Activated CD8-positive, alpha-beta T cell treated with anti-CD3 and anti-CD28 coated beads for 36 hours (primary cell): ENCODE results near the gene HLA-DOA. TPM values are rescaled to one million over a fixed set of nuclear protein-coding genes. Genes with fewer than 3 reads are reported as not detected.

ENCODE experiments used
- ATAC-seq: fragments of 200-7000 bp; cut with Tn5 transposase; one replicate; pipeline ENCODE4 v1.10.0; 2021; ENCODE audit warnings: mild to moderate bottlenecking, moderate library complexity
- CTCF ChIA-PET: fragments of 350-600 bp; sonication (Branson Sonifier 250); formaldehyde crosslinking; loops from one replicate; lab custom pipeline; 2021; ENCODE audit warnings: antibody characterized with exemption; lab: Charles Lee
- POLR2A ChIA-PET: fragments of 350-600 bp; sonication (Branson Sonifier 250); formaldehyde crosslinking; loops from one replicate; lab custom pipeline; 2021; ENCODE audit warnings: antibody characterized with exemption; lab: Charles Lee
- DNase-seq: peaks from one replicate; pipeline ENCODE4 v3.0.0-alpha.2; 2020
- H3K27ac Mint-ChIP-seq: one replicate; pipeline ENCODE4 v1.8.0; 2021; ENCODE audit warnings: mild to moderate bottlenecking, mixed read lengths
- H3K27me3 Mint-ChIP-seq: one replicate; pipeline ENCODE4 v1.8.0; 2021; ENCODE audit warnings: mixed read lengths
- H3K36me3 Mint-ChIP-seq: one replicate; pipeline ENCODE4 v1.8.0; 2021; ENCODE audit warnings: low read depth, mixed read lengths
- H3K4me1 Mint-ChIP-seq: one replicate; pipeline ENCODE4 v1.8.0; 2021; ENCODE audit warnings: low read depth, mixed read lengths
- H3K4me3 Mint-ChIP-seq: one replicate; pipeline ENCODE4 v1.8.0; 2021; ENCODE audit warnings: mild to moderate bottlenecking, moderate library complexity, mixed read lengths
- H3K9me3 Mint-ChIP-seq: one replicate; pipeline ENCODE4 v1.8.0; 2021; ENCODE audit warnings: mixed read lengths
- CTCF ChIP-seq: fragments of 200-600 bp; IDR thresholded peaks from one replicate; pipeline ENCODE4 v1.8.0; 2022; ENCODE audit warnings: antibody characterized with exemption, mild to moderate bottlenecking
- intact Hi-C: fragments of 100-400 bp; cut with micrococcal nuclease; formaldehyde crosslinking; loops from one replicate; pipeline ENCODE4 v1.10.0; 2022
- total RNA-seq, 2 experiments: library from RNA; stranded (reverse); gene quantifications; one replicate each; pipeline ENCODE4 v1.2.3, GENCODE V29; 2021

Gene HLA-DOA
- total RNA-seq, 2 experiments from 2014 or later = 6.4 to 8.1 TPM

GRCh38 chr6:32991972-32992371, 17.4 kb downstream of the HLA-DOA start:
- ChIA-PET CTCF (interaction anchor here (1.1 to 2.5 kb wide), 2 partner anchors 58 to 123 kb away, joined by 4 to 6 read pairs; no protein-coding TSS in a partner anchor), POLR2A (interaction anchor here (1.0 to 1.1 kb wide), 2 partner anchors 10 to 156 kb away, joined by 3 to 4 read pairs; no protein-coding TSS in a partner anchor)
- H3K27ac Mint-ChIP-seq = no peak overlapping the region
- no peak overlapping the region for H3K4me3 Mint-ChIP-seq
- intact Hi-C loops = no loop called here
- no peak for DNase-seq
- peaks cover 5% of the 10 kb centered on the region for H3K4me1 Mint-ChIP-seq
- ATAC-seq = no peak
- no peaks in the 10 kb centered on the region for H3K9me3 Mint-ChIP-seq
- no peak for TF ChIP-seq CTCF
- H3K27me3 Mint-ChIP-seq = peaks cover 2% of the 10 kb centered on the region
- H3K36me3 Mint-ChIP-seq = no peaks in the 10 kb centered on the region

DNA sequence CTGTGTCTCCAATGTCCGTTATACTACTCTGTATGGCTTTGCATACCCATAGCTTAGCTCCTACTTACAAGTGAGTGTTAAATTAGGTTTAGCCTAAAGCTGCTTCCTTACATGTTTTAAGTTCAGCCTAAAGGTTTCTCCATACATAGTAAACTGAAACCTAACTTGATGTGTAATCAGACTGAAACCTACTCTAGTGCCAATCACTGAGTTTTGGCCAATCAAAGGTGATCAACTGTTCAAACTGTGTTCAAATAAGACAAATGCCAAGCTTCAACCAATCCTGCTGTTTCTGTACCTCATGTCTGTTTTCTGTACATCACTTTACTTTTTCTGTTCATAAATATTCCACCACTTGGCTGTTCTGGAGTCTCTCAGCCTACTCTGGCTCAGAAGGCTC, 20.0 kb downstream of the HLA-DOA start:
- ATAC-seq (peak; percentile 52), DNase-seq (no peak)
- Mint-ChIP-seq H3K9me3 (no peaks in the 10 kb centered on the region), H3K4me1 (peaks cover 11% of the 10 kb centered on the region), H3K36me3 (no peaks in the 10 kb centered on the region), H3K4me3 (no peak overlapping the region), H3K27ac (no peak overlapping the region), H3K27me3 (no peaks in the 10 kb centered on the region)
- no peak for TF ChIP-seq CTCF
- CTCF ChIA-PET = interaction anchor here (0.8 to 14.8 kb wide), 7 partner anchors 21 to 151 kb away, joined by 3 to 364 read pairs (median 4); partner anchors contain the start of genes BRD2, HLA-DMB and TAP2
- intact Hi-C loops = no loop called here
- POLR2A ChIA-PET = interaction anchor here (0.6 to 25.7 kb wide), 3 partner anchors 11 to 84 kb away, joined by 3 to 852 read pairs (median 15); partner anchors contain the start of genes BRD2 and HLA-DMA

- no peaks in the 10 kb centered on the region for H3K27me3 Mint-ChIP-seq
- ATAC-seq (peak; percentile 84), DNase-seq (peak; percentile 98)
- peaks cover 22% of the 10 kb centered on the region for H3K36me3 Mint-ChIP-seq
- intact Hi-C loops = loop anchor here (2.0 kb wide), 2 partner anchors 54 to 100 kb away; no protein-coding TSS in a partner anchor
- CTCF ChIA-PET = interaction anchor here (0.6 to 14.8 kb wide), 69 partner anchors 8 to 273 kb away, joined by 3 to 364 read pairs (median 7); partner anchors contain the start of genes BRD2, HLA-DMA, HLA-DMB and HLA-DPA1
- H3K4me3 Mint-ChIP-seq = no peak overlapping the region
- POLR2A ChIA-PET = interaction anchor here (0.7 to 25.7 kb wide), 11 partner anchors 17 to 149 kb away, joined by 3 to 852 read pairs (median 4); partner anchors contain the start of genes BRD2, HLA-DMA, HLA-DMB and PSMB8
- H3K27ac Mint-ChIP-seq = peak overlapping the region; percentile 68
- no peaks in the 10 kb centered on the region for H3K9me3 Mint-ChIP-seq
- peak; percentile 92 for TF ChIP-seq CTCF
- H3K4me1 Mint-ChIP-seq = peaks cover 18% of the 10 kb centered on the region
These were observed 24.6 kb downstream of the HLA-DOA start for GRCh38 chr6:32984622-32985389.

GRCh38 chr6:32983964-32984621, 25.3 kb downstream of the HLA-DOA start:
- peak; percentile 9 for ATAC-seq
- peak overlapping the region; percentile 68 for H3K27ac Mint-ChIP-seq

More at GRCh38 chr6:32983964-32984621, 25.3 kb downstream of the HLA-DOA start:
- intact Hi-C loops = loop anchor here (2.0 kb wide), 2 partner anchors 53 to 99 kb away; no protein-coding TSS in a partner anchor
- POLR2A ChIA-PET = interaction anchor here (0.7 to 25.7 kb wide), 12 partner anchors 18 to 149 kb away, joined by 3 to 852 read pairs (median 4); partner anchors contain the start of genes BRD2, HLA-DMA, HLA-DMB and PSMB8
- H3K4me1 Mint-ChIP-seq = peaks cover 17% of the 10 kb centered on the region
- H3K27me3 Mint-ChIP-seq = no peaks in the 10 kb centered on the region
- H3K36me3 Mint-ChIP-seq = peaks cover 29% of the 10 kb centered on the region
- CTCF ChIA-PET = interaction anchor here (0.6 to 14.8 kb wide), 67 partner anchors 9 to 272 kb away, joined by 3 to 364 read pairs (median 7); partner anchors contain the start of genes BRD2, HLA-DMA, HLA-DMB and HLA-DPA1
- DNase-seq = no peak
- H3K4me3 Mint-ChIP-seq = no peak overlapping the region
- no peaks in the 10 kb centered on the region for H3K9me3 Mint-ChIP-seq
- TF ChIP-seq CTCF = no peak
